GOT3 (cell line): ENCODE results near the gene FANCM.
A peak's percentile ranks its signal among the peaks of the same experiment; 100 is the strongest.
"Not testable (repeated sequence)": the region's sequence is repeated elsewhere in the genome, so short reads cannot be mapped to it uniquely, and the experiment has no call there.

Source experiments
- DNase-seq: peaks from one replicate; lab custom pipeline; 2025; ENCODE audit warnings: mixed read lengths; lab: John Stamatoyannopoulos, UW

Gene FANCM

DNA sequence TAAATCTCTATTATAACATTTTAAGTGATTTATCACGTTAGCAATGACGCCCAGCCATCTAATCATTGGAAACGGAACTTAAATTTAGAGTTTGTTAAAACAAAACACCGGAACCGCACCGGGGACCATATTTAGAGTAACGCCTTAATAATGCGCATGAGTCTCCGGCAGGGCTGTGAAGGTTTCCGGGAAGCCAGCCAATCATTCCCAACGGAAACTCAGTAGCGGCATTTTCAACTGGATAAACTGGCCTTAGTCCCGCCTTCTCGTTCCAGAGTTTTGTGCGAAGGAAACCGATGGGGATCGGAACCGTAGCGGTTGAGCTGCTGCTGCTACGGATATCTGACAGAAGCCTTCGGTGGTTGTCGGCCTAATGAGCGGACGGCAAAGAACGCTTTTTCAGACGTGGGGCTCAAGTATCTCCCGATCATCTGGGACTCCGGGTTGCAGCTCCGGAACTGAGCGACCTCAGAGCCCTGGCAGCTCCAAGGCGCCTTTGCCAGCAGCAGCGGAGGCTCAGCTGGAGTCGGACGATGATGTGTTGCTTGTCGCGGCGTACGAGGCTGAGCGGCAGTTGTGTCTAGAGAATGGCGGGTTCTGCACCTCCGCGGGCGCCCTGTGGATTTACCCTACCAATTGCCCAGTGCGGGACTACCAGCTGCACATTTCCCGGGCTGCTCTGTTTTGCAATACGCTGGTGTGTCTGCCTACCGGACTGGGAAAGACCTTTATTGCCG lies at the start of gene FANCM:
FANCM (plus strand) TSS at position 272 of the 737 bp plus-strand sequence; CDS start at position 374, 102 bp downstream.
- peak; percentile 44 for DNase-seq

DNA sequence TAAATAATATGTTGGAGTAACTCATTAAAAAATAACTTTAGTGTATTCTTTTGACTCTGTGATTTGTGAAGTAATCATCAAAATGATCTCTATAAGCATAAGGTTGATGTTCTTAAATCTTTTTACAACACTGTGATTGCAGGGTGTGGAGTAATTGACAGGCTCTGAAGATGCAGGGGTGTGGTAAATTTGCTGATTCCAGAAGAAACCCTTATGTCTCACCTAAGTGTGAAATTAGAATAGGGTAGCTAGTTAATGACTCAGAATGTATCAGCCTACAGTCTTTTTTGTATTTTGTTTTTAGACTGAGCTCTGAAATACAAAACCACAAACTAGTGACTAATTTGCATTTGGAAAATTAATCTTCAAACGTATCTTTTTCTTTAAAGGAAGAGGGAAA lies 45.9 kb upstream of the FANCM start:
- DNase-seq, result no peak

- DNase-seq, result no peak
Measured at GRCh38 chr14:45091710-45092109, 44.0 kb upstream of the FANCM start.

DNA sequence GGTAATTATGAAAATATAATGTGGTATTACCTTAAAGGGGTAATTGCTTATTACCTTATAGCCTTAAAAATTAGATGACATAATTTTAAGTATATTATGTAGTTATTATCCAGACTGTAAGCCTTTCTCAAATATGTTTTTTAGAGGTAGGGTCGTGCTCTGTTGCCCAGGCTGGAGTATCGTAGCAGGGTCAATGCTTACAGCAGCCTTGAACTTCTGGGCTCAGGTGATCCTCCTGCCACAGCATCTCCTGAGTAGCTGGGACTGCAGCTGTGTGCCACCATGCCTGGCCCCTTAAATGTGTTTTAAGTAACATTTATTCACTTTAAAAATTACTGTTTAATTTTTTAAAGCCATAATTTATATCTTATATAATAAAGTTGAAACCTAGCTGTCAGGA lies 41.5 kb upstream of the FANCM start:
- no peak for DNase-seq

GRCh38 chr14:45095143-45095542 lies 40.6 kb upstream of the FANCM start:
- DNase-seq, result no peak

DNA sequence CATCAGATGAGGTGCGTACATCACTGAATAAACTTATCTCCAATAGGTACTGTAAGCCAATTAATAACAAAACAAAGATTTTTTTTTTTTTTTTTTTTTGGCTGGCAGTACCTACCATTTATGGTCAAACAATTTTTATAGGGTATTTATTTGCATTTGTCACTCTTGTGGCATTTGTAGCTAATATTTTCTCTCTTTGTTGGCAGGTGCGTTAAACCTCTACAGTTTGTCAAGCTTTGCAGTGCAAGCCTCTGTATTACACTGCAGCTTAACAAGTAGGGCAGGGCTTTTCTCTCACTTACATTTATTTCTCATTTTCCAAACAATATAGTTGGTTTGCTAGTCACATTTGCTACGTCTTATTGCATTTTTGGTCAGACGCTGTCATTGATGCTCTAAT lies 39.5 kb upstream of the FANCM start:
- DNase-seq, result no peak

- no peak for DNase-seq
Measured at GRCh38 chr14:45103806-45104205, 31.9 kb upstream of the FANCM start.

DNA sequence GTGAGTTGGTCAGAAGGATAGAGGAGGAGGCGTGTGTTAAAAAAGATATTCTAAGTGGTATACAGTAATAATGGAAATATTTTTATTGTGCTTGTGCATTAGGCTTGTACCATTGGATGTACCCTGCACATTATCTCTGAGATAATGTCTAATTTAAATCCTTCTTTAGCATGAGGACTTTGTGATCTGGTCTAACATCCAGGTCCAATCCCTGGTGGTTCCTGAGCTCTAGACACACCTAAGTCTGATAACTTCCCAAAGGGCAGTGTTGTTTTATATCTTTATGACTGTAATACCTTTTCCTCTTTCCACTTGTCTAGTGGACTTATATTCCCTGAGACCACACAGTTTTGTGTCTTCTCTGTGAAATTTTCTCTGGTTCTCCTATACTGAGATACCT lies 31.2 kb upstream of the FANCM start:
- no peak for DNase-seq

DNA sequence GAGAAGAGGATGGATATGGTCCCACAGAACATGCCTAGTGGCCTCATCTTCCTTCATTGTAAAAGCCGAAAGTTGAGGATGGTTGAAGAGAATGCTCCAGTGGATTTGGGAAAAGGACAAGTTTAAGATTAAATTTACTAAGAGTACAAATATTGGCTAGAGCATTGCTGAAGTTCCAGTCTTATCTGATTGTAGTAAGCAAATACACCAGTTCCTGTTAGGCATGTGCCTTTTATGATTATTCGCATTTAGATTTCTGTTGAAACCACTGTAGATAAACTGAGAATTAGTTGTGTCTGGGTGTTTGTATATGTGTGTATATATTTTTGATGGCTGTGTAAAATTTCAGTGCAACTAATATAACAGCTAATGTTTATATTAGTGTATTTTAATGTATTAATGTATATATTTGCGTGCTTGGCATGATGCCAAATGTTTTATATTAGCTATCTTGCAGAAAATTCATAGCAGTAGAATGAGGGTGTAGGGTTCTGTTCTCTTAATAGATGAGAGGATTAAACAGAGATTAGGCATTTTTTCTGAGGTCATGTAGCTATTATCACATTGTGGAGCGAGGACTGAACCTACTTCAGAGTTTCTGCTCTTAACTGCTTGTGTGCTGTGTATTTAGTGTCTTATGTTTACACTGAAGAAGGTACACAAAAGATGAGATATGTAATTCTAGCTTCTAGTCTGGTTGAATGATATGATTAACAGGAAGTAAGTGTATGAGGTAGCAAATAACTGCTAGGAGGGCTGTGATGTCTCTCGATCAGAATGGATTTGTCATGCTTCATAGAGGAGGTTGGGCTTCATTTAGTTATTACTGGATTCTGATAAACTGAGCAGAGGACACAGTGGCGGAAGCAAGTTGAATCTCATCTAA lies 22.6 kb upstream of the FANCM start:
- no peak for DNase-seq

DNA sequence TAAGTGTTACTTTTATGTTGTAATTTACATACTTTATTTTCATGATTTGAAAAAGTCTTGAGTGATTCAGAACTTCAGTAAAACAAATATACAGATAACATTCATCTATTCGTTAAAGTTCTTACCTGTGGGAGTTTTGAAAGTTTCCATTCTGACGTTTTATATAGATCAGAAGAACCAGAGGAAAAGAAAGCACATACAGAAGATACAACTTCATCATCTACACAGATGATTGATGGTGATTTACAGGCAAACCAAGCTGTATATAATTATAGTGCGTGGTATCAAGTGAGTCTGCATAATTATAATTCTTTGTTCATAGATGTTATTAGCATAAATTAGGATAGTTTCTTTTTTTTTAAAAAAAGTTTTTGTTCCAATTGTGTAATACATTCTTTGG lies 21.4 kb upstream of the FANCM start:
- no peak for DNase-seq

GRCh38 chr14:45118594-45118993 lies 17.1 kb upstream of the FANCM start:
- no peak for DNase-seq

DNA sequence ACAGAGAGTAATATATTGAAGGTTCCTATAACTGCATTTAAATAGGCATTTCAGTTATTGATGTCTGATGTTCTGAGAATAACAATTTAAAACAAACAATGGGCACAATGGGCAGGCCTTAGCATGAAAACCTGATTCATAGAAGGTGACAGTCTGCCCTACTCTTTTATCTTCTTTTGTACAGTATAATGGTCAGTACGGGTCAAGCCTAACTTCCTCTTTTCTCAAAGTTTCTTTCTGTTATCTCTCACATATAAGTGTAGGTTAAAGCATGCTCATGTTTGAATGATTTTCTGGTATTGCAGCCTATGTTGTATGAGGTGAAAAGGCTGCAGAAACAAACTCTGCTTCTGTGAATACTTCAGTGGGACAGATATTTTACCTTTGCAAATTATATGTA lies 15.6 kb upstream of the FANCM start:
- no peak for DNase-seq

- no peak for DNase-seq
Measured at GRCh38 chr14:45123271-45123670, 12.5 kb upstream of the FANCM start.

GRCh38 chr14:45125754-45126153 lies 10.0 kb upstream of the FANCM start:
- no peak for DNase-seq

DNA sequence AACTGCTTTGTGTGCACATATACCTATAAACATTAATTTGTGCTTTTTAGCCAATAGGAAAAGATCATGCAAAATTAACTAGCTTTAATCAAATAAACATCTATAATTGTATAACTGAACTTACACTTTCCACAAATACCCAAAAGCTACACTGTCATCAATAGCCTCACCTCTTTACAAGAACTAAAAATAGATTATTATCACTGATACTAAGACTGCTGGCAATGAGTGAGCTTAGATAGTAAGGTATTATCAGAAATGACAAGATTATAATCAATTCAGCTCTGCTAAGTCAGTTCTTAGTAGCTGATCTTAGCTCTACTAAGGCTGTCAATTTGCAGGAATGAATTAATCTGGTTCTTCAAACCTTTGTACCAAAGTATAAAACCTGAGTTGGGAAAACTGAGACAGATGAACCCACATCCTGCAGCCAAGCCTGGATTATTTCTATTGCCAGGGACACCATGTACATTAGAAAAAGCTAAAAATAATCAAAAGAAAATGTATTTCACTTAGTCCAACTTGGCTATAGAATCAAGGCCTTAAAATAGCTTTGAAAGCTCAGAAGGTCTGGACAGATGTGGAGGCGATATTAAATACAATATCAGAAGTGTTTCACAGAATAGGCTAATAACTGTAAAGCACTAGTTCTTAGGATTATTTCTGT lies 6.6 kb upstream of the FANCM start:
- no peak for DNase-seq

DNA sequence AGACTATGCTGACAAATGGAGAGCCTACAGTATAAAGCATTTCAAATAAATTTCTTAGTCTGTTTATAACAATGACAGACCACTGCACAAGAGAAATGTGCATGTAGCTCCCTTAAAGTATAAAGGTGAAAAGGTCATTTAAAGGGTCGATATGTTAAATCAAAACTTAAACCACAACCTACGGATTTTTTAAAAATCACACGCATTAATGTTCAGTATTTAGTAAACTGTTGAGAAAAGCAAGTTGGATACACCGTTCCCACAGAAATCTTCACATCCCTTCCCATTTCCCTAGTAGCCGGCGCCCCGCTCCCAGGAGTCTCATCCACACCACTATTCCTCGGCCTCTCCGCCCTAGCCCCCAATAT lies 2.1 kb upstream of the FANCM start:
- DNase-seq, result no peak

DNA sequence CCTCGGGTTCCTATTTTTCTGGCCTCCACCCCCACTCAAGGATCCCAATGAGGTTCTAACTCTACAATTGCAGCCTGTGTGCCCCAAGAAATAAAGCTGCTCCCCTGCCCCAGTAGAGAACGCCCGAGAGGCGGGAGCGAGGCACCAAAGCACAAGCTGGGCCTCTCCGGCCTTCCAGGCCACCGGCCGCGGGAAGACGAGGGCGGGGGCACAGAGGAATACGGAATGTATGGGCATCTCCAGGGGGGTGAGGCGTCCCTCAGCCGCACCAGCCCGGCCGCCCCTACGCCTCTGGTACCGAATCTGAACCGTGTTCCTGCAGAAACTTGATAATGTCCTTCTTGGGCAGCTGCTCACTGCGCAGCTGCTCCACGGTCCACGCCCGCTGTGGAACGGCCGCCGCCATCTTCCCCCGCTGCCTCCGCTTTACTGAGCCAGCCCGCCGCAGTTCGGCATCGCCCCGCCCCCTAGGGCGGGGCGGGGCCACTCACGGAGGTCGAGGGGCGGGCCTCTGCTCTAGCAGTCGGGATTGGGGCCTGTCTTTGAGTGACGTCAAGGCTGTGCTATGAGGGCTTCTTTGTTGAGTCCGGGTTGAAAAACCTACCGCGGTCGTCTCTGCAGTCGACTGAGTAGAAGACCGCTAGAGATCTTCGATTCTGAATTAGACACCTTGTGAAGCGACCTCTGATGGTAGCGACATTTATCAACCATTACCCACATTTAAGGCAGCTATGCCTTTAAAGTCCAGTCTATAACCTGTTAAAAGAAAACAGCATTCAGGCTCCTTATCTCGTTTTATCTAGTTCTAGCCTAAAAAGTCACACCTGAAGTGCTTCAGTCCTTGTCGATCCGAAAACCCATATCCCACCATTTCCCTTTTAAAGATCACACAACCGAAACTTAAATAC lies 1.4 kb upstream of the FANCM start, which contains the start of gene FKBP3:
FKBP3 (minus strand) TSS at position 431 of the 908 bp plus-strand sequence; CDS start at position 406, 25 bp downstream.
- DNase-seq, result peak; percentile 64

GRCh38 chr14:45135156-45135555 lies 574 bp upstream of the FANCM start:
- no peak for DNase-seq

DNA sequence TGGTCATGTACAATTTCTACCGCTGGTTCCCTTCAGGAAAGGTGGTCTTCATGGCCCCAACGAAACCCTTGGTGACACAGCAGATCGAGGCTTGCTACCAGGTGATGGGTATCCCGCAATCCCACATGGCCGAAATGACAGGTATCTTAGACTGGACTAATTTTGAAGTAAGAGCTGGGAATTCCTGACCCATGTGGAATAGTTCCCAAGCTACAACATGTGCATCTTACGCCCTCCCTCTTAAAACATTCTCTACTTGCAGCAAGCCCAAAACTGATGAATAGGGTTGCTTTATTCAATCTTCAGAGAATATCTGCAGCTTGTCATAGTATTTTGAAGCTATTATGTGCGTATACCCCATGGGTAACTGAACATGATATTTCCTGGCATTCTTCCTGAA lies 669 bp downstream of the FANCM start:
- no peak for DNase-seq

DNA sequence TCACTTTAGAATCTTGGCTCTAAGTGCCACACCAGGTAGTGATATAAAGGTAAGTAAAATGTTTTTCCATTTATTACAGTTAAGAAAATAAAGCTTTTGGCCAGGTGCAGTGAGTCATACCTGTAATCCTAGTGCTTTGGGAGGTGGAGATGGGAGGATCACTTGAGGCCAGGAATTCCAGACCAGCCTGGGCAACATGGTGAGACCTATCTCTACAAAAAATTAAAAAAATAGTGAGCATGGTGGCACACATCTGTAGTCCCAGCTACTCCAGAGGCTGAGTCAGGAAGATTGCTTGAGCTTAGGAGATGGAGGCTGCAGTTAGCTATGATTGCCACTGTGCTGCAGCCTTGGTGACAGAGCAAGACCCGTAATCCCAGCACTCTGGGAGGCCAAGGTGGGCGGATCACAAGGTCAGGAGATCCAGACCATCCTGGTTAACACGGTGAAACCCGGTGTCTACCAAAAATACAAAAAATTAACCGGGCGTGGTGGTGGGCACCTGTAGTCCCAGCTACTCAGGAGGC lies 5.0 kb downstream of the FANCM start:
- no peak for DNase-seq

GRCh38 chr14:45142083-45142482 lies 6.4 kb downstream of the FANCM start:
- not testable (repeated sequence) for DNase-seq
